Tibial artery (tissue), 4 donors: ENCODE measurements around the gene DEFB124.

ENCODE experiments used
- DNase-seq, 2 donors: peaks; one replicate each; pipeline ENCODE4 v3.0.0-alpha.2; 2019
- H3K27ac ChIP-seq, 2 donors: fragments of 200-600 bp; sonication (generic) in 1 of 2; 1 replicate in 1 of 2; 2 replicates in 1 of 2; pipeline ENCODE4 v1.5.1; 2018 to 2019; ENCODE audit warnings: mild to moderate bottlenecking in 1 of 2
- H3K27me3 ChIP-seq, 2 donors: fragments of 200-600 bp; sonication (generic) in 1 of 2; one replicate each; pipeline versions ENCODE4 v1.5.1 to v1.6.0; 2016 to 2019
- H3K36me3 ChIP-seq, 3 donors: fragments of 200-600 bp; sonication (generic) in 2 of 3; one replicate each; pipeline ENCODE4 v1.5.1; 2016 to 2019; ENCODE audit warnings: mild to moderate bottlenecking in 2 of 3
- H3K4me1 ChIP-seq, 4 donors: fragments of 200-600 bp; sonication (generic) in 2 of 4; 1 replicate in 3 of 4; 2 replicates in 1 of 4; pipeline ENCODE4 v1.5.1; 2016 to 2019
- H3K4me3 ChIP-seq, 2 donors: fragments of 200-600 bp; sonication (generic) in 1 of 2; 1 replicate in 1 of 2; 2 replicates in 1 of 2; pipeline ENCODE4 v1.5.1; 2018 to 2019; ENCODE audit warnings: mild to moderate bottlenecking in 2 of 2
- H3K9me3 ChIP-seq, 3 donors: fragments of 200-600 bp; sonication (generic) in 1 of 3; one replicate each; pipeline ENCODE4 v1.5.1; 2016 to 2019
- intact Hi-C: fragments of 100-400 bp; cut with DNase I; formaldehyde crosslinking; loops from one replicate; pipeline ENCODE4 v1.15.0; 2023; ENCODE audit warnings: low total_unique reads
- TF ChIP-seq, protein P1 (sequence below), 2 experiments: fragments of 200-600 bp in 1 of 2; fragments of 450-650 bp in 1 of 2; IDR thresholded peaks; one replicate each; pipeline ENCODE4 v1.5.1; 2017 to 2019; ENCODE audit warnings: antibody characterized with exemption in 2 of 2, mild to moderate bottlenecking in 1 of 2, moderate library complexity in 1 of 2

The DEFB124 gene

DNA sequence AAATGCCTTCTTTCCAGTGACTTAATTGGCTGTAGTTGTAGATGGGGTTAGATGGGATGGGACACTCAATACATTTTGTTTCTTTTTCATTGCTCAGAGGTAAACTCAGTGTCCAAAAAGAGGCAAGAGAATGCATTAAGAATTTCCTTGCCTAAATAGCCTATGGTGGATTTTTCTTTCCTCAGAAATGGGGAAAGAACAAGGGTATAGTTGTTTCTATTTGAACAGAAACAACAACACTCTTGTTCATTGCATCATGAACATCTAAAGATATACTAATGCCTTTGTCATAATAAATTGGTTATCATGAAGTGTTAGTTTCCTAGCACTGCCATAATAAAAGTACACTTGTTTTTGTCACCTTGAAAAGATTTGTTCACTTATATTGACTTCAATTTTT lies 49.1 kb downstream of the DEFB124 start:
- no peak overlapping the region for H3K27ac ChIP-seq
- H3K4me1 ChIP-seq, result no peaks in the 10 kb centered on the region
- no peak overlapping the region for H3K4me3 ChIP-seq
- peaks cover 0 to 3% of the 10 kb centered on the region in 2 donors for H3K27me3 ChIP-seq
- no peaks in the 10 kb centered on the region for H3K36me3 ChIP-seq
- peaks cover 0 to 9% (median 0%) of the 10 kb centered on the region in 3 donors for H3K9me3 ChIP-seq
- no peak for DNase-seq
- intact Hi-C loops, result no loop called here
- TF ChIP-seq, protein P1, sequence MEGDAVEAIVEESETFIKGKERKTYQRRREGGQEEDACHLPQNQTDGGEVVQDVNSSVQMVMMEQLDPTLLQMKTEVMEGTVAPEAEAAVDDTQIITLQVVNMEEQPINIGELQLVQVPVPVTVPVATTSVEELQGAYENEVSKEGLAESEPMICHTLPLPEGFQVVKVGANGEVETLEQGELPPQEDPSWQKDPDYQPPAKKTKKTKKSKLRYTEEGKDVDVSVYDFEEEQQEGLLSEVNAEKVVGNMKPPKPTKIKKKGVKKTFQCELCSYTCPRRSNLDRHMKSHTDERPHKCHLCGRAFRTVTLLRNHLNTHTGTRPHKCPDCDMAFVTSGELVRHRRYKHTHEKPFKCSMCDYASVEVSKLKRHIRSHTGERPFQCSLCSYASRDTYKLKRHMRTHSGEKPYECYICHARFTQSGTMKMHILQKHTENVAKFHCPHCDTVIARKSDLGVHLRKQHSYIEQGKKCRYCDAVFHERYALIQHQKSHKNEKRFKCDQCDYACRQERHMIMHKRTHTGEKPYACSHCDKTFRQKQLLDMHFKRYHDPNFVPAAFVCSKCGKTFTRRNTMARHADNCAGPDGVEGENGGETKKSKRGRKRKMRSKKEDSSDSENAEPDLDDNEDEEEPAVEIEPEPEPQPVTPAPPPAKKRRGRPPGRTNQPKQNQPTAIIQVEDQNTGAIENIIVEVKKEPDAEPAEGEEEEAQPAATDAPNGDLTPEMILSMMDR (IDR thresholded peaks at IDR 0.05), result no peak

DNA sequence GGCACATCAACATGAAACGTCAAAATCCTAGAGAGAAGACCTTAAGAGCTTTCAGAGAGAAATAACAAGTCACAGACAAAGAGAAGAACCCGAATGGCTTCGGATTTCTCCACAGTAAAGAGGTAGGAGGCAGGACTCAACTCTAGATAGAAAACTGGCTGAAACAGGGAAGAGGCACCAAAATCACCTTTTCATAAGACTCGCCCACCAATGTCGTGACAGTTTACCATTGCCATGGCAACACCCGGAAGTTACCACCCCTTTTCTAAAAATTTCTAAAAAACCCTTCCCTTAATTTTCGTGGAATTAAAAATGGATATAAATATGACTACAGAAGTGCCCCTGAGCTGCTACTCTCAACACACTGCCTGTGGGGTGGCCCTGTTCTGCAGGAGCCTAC lies 56.6 kb downstream of the DEFB124 start:
- Histone ChIP-seq H3K27ac (no peak overlapping the region), H3K9me3 (no peaks in the 10 kb centered on the region), H3K36me3 (no peaks in the 10 kb centered on the region), H3K4me3 (no peak overlapping the region), H3K27me3 (no peaks in the 10 kb centered on the region), H3K4me1 (no peaks in the 10 kb centered on the region)
- intact Hi-C loops, result no loop called here
- TF ChIP-seq, protein P1 (IDR thresholded peaks at IDR 0.05), result no peak
- DNase-seq, result no peak

DNA sequence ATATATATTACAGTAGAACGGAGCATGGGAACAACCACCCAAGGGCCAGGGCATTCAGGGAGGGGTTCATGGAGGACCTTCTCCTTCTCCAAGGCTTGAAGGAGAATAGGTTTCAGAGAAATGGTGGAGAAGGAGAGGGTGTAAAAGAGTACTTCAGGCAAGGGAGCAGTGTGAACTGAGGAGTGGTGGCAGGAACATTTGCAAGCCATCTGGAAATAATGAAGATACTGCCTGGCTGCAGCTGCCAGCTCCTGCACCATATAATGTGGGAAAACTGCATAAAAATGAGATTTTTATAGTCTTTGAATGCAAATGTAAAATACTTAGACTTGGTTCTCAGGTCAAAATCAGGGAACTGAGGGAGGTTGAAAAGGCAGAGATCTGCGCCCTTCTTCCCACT lies 59.3 kb downstream of the DEFB124 start:
- DNase-seq, result no peak
- no peaks in the 10 kb centered on the region for H3K36me3 ChIP-seq
- no peak overlapping the region for H3K27ac ChIP-seq
- no peaks in the 10 kb centered on the region for H3K9me3 ChIP-seq
- no peaks in the 10 kb centered on the region for H3K27me3 ChIP-seq
- TF ChIP-seq, protein P1 (IDR thresholded peaks at IDR 0.05), result no peak
- intact Hi-C loops, result no loop called here
- no peak overlapping the region for H3K4me3 ChIP-seq
- no peaks in the 10 kb centered on the region for H3K4me1 ChIP-seq
